ENCODE results near the gene EP400. TPM values are rescaled to one million over a fixed set of nuclear protein-coding genes. Genes with fewer than 3 reads are reported as not detected.

Gene EP400
- total and polyA plus RNA-seq, 8 donors, result 5.2 to 39.8 (median 21.6) TPM

DNA sequence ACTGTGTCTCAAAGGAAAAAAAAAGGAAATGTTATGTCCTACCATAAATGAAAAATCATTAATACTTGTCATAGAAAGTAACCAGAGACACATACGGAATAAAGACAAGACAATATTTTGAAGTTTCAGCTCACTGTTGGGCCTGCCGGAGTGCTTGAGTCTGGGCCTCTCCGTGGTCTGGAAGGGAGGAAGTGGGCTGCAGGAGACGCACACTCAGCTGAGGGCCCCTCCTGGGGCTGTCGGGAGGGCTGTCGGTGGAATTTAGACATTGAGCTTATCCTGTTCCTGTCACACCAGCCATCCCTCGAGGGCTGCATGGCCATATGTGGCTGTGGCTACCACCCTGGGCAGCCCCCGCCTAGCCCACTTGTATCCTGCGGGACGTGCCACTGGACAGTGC lies 113.7 kb downstream of the EP400 start:
- no peak for TF ChIP-seq POLR2AphosphoS5 (IDR thresholded peaks at IDR 0.05)
- TF ChIP-seq EP300 (IDR thresholded peaks at IDR 0.05), result no peak
- TF ChIP-seq, protein P1, sequence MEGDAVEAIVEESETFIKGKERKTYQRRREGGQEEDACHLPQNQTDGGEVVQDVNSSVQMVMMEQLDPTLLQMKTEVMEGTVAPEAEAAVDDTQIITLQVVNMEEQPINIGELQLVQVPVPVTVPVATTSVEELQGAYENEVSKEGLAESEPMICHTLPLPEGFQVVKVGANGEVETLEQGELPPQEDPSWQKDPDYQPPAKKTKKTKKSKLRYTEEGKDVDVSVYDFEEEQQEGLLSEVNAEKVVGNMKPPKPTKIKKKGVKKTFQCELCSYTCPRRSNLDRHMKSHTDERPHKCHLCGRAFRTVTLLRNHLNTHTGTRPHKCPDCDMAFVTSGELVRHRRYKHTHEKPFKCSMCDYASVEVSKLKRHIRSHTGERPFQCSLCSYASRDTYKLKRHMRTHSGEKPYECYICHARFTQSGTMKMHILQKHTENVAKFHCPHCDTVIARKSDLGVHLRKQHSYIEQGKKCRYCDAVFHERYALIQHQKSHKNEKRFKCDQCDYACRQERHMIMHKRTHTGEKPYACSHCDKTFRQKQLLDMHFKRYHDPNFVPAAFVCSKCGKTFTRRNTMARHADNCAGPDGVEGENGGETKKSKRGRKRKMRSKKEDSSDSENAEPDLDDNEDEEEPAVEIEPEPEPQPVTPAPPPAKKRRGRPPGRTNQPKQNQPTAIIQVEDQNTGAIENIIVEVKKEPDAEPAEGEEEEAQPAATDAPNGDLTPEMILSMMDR (IDR thresholded peaks at IDR 0.05), result no peak
- TF ChIP-seq POLR2A (IDR thresholded peaks at IDR 0.05), result no peak
- H3K27me3 ChIP-seq, result no peaks in the 10 kb centered on the region
- intact Hi-C loops (cut with DNase I; ENCODE audit: low total_unique reads), result no loop called here
- no peak for DNase-seq
- no peak overlapping the region for H3K4me3 ChIP-seq
- H3K4me1 ChIP-seq, result no peaks in the 10 kb centered on the region
- WGBS, 5 donors, result 78 to 84% (median 79%) methylated on average over 9 to 10 of the region's 10 CpGs
- H3K9me3 ChIP-seq, result no peaks in the 10 kb centered on the region
- H3K27ac ChIP-seq, result no peak overlapping the region
- H3K36me3 ChIP-seq, result peaks cover 60 to 95% (median 94%) of the 10 kb centered on the region in 4 donors

DNA sequence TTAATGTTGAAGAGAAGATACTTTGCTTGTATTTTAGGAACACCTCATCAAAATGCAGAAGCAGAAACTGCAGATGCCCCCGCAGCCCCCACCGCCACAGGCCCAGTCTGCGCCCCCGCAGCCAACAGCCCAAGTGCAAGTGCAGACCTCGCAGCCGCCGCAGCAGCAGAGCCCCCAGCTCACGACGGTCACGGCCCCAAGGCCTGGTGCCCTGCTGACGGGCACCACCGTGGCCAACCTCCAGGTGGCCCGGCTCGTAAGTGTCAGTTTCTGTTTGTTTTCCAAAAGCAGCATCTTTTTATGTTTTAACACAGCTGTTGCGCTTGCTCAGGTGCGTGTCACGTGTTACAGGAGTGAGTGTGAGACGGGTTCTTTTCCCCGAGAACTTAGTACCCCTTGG lies 114.9 kb downstream of the EP400 start:
- no peaks in the 10 kb centered on the region for H3K27me3 ChIP-seq
- no peaks in the 10 kb centered on the region for H3K4me1 ChIP-seq
- no peak overlapping the region for H3K27ac ChIP-seq
- DNase-seq, result no peak
- no peaks in the 10 kb centered on the region for H3K9me3 ChIP-seq
- H3K36me3 ChIP-seq, result peaks cover 70 to 96% (median 95%) of the 10 kb centered on the region in 4 donors
- TF ChIP-seq, protein P1 (IDR thresholded peaks at IDR 0.05), result no peak
- no peak for TF ChIP-seq POLR2AphosphoS5 (IDR thresholded peaks at IDR 0.05)
- no peak for TF ChIP-seq EP300 (IDR thresholded peaks at IDR 0.05)
- TF ChIP-seq POLR2A (IDR thresholded peaks at IDR 0.05), result no peak
- intact Hi-C loops (cut with DNase I; ENCODE audit: low total_unique reads), result no loop called here
- 91 to 96% (median 95%) methylated on average over 18 to 19 of the region's 19 CpGs for WGBS, 5 donors
- no peak overlapping the region for H3K4me3 ChIP-seq

DNA sequence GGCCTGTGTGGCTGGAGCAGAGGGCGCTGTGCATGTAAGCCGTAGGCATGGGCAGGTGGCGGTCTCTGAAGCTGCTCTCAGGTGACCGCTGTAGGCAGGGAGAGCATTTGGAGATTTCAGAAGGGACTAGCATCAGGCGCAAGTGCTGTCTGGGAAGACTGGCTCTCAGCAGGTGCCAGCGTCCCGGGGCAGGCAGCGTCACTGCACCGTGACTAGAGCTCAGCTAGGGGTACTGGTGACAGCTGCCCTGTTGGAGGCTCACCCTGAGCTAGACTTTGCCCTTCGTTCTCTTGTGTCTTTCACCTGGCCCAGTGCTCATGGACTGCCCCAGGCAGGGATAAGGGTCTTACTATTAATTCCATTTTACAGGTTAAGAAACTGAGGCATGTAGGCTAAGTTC lies 115.5 kb downstream of the EP400 start:
- Histone ChIP-seq H3K27me3 (no peaks in the 10 kb centered on the region), H3K4me1 (no peaks in the 10 kb centered on the region), H3K4me3 (no peak overlapping the region), H3K27ac (no peak overlapping the region), H3K36me3 (peaks cover 75 to 100% (median 98%) of the 10 kb centered on the region in 4 donors), H3K9me3 (no peaks in the 10 kb centered on the region)
- 96 to 98% (median 98%) methylated on average over 10 of the region's 10 CpGs for WGBS, 5 donors
- no peak for TF ChIP-seq POLR2AphosphoS5 (IDR thresholded peaks at IDR 0.05)
- intact Hi-C loops (cut with DNase I; ENCODE audit: low total_unique reads), result no loop called here
- no peak for DNase-seq

DNA sequence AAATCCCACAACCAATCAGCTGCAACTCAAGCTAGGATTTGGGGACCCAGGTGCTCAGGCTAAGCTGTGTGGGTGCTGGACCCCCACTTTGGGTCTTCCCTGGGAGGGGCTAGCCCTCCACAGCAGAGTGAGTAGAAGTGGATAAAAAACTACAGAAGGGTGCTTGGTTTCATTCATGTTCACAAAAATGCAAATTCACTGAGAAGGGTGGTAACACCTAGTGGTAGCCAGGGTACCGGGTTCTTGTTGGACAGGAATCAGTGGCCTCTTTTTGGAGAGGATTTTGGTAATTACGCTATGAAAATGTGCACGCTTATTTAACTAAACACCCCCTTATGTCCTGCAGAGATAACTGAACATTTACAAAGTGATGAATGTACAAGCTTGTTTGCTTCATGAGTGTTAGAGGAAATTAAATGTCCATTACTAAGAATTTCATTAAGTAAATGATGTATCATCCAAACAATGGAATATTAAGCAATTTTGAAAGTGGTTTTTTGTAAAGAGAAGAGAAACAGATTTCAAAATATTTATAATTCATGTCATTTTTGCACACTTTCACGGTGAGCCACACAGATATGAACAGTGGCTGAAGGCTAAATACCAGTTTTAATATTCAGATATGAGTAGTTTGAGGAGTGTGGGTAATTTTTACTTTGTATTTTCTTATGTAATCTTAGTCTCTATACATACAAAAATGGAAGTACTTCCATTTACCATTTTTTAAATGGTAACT lies 116.0 kb downstream of the EP400 start:
- intact Hi-C loops (cut with DNase I; ENCODE audit: low total_unique reads), result no loop called here
- no peak overlapping the region for H3K4me3 ChIP-seq
- no peak for DNase-seq
- WGBS, 5 donors, result 81 to 85% (median 84%) methylated on average over 4 of the region's 4 CpGs
- no peaks in the 10 kb centered on the region for H3K4me1 ChIP-seq
- no peak overlapping the region for H3K27ac ChIP-seq
- H3K36me3 ChIP-seq, result peaks cover 74 to 100% (median 100%) of the 10 kb centered on the region in 4 donors
- TF ChIP-seq POLR2A (IDR thresholded peaks at IDR 0.05) (no peak), EP300 (IDR thresholded peaks at IDR 0.05) (no peak), POLR2AphosphoS5 (IDR thresholded peaks at IDR 0.05) (no peak)
- TF ChIP-seq, protein P1 (IDR thresholded peaks at IDR 0.05), result no peak
- H3K27me3 ChIP-seq, result no peaks in the 10 kb centered on the region
- H3K9me3 ChIP-seq, result no peaks in the 10 kb centered on the region

DNA sequence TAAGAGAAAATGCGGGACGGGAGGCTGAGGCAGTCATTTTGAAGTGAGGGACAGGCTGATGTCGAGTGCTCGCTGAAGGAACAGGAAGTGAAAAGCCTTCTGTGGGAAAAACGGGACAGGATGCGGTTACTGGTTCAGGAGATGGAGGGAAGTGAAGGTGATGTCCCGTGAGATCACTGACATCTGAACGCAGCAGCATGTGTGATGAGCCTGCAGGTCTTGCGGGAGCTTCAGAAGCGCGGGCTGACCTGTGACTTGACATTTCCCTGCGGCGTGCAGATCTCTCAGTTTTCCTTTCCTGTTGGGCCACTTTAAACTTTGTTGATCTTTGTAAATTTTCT lies 116.6 kb downstream of the EP400 start:
- whole genome bisulfite sequencing, 5 donors, result 77 to 85% (median 79%) methylated on average over 13 of the region's 13 CpGs
- peak in 1 of 2 donors; percentile 27 for DNase-seq
- intact Hi-C loops (cut with DNase I; ENCODE audit: low total_unique reads), result no loop called here

More for the DNA sequence above, 116.6 kb downstream of the EP400 start:
- no peaks in the 10 kb centered on the region for H3K27me3 ChIP-seq
- no peak overlapping the region for H3K27ac ChIP-seq
- no peak for TF ChIP-seq EP300 (IDR thresholded peaks at IDR 0.05)
- TF ChIP-seq POLR2A (IDR thresholded peaks at IDR 0.05), result no peak
- TF ChIP-seq, protein P1 (IDR thresholded peaks at IDR 0.05), result no peak
- no peak for TF ChIP-seq POLR2AphosphoS5 (IDR thresholded peaks at IDR 0.05)
- H3K9me3 ChIP-seq, result no peaks in the 10 kb centered on the region
- H3K4me3 ChIP-seq, result no peak overlapping the region
- H3K4me1 ChIP-seq, result no peaks in the 10 kb centered on the region
- peaks cover 68 to 100% (median 100%) of the 10 kb centered on the region in 4 donors for H3K36me3 ChIP-seq
